HG03342 (cell line): Measurements from ENCODE around the gene MAST2.
"Not testable (repeated sequence)": the region's sequence is repeated elsewhere in the genome, so short reads cannot be mapped to it uniquely, and the experiment has no call there.

Source experiments
- ATAC-seq: cut with Tn5 transposase; IDR thresholded peaks from one replicate; pipeline ENCODE4 v1.9.1; 2021; ENCODE audit warnings: mild to moderate bottlenecking, moderate library complexity; ENCODE audit not compliant: unreplicated experiment

The MAST2 gene

GRCh38 chr1:45857101-45857700, 53.8 kb downstream of the MAST2 start:
- ATAC-seq = no peak

- ATAC-seq = not testable (repeated sequence)
These were observed 54.5 kb downstream of the MAST2 start for GRCh38 chr1:45857755-45858492.

GRCh38 chr1:45859221-45859620, 55.8 kb downstream of the MAST2 start:
- ATAC-seq = no peak

- no peak for ATAC-seq
These were observed 58.6 kb downstream of the MAST2 start for GRCh38 chr1:45862008-45862407.

GRCh38 chr1:45863218-45863617, 59.8 kb downstream of the MAST2 start:
- ATAC-seq = no peak

- ATAC-seq = no peak
These were observed 61.0 kb downstream of the MAST2 start for GRCh38 chr1:45864167-45865106.

GRCh38 chr1:45867697-45868348, 64.4 kb downstream of the MAST2 start:
- no peak for ATAC-seq

- no peak for ATAC-seq
These were observed 65.4 kb downstream of the MAST2 start for GRCh38 chr1:45868861-45869260.

- ATAC-seq = no peak
These were observed 67.1 kb downstream of the MAST2 start for GRCh38 chr1:45870500-45870899.

- ATAC-seq = not testable (repeated sequence)
These were observed 68.9 kb downstream of the MAST2 start for GRCh38 chr1:45872173-45872801.

GRCh38 chr1:45876000-45876617, 72.7 kb downstream of the MAST2 start:
- ATAC-seq = no peak

- ATAC-seq = no peak
These were observed 73.9 kb downstream of the MAST2 start for GRCh38 chr1:45877264-45877663.

- ATAC-seq = no peak
These were observed 76.6 kb downstream of the MAST2 start for GRCh38 chr1:45879885-45880598.

GRCh38 chr1:45880930-45881329, 77.5 kb downstream of the MAST2 start:
- ATAC-seq = no peak

GRCh38 chr1:45883658-45884057, 80.2 kb downstream of the MAST2 start:
- ATAC-seq = no peak

GRCh38 chr1:45884700-45885099, 81.3 kb downstream of the MAST2 start:
- no peak for ATAC-seq

GRCh38 chr1:45886229-45886628, 82.8 kb downstream of the MAST2 start:
- no peak for ATAC-seq

GRCh38 chr1:45887156-45887842, 83.9 kb downstream of the MAST2 start:
- ATAC-seq = no peak

- ATAC-seq = no peak
These were observed 86.7 kb downstream of the MAST2 start for GRCh38 chr1:45890078-45890477.
